Neural cell (in vitro differentiated cells): ENCODE data around the gene MRNIP. TPM values are rescaled to one million over a fixed set of nuclear protein-coding genes. Genes with fewer than 3 reads are reported as not detected.
A peak's percentile ranks its signal among the peaks of the same experiment; 100 is the strongest.
"Not testable (repeated sequence)": the region's sequence is repeated elsewhere in the genome, so short reads cannot be mapped to it uniquely, and the experiment has no call there.

Experiments used
- H2AFZ ChIP-seq: fragments of 200-600, 300-800 bp; sonication (generic), shearing (Covaris generic); 2 replicates; pipeline ENCODE4 v1.6.0; 2014; ENCODE audit warnings: low read depth, mild to moderate bottlenecking, antibody characterized with exemption, low read length, moderate library complexity
- H3F3A ChIP-seq: fragments of 200-600 bp; shearing (Covaris generic); 2 replicates; pipeline ENCODE4 v1.6.1; 2016; ENCODE audit warnings: mild to moderate bottlenecking, moderate library complexity, mixed read lengths, antibody characterized with exemption, low read length; ENCODE audit not compliant: insufficient read depth, poor library complexity, severe bottlenecking
- H3K27ac ChIP-seq: fragments of 200-600, 300-800 bp; sonication (generic), shearing (Covaris generic); 2 replicates; pipeline ENCODE4 v1.5.1; 2014; ENCODE audit warnings: mild to moderate bottlenecking, low read length, moderate library complexity
- H3K27me3 ChIP-seq: fragments of 300-800, 200-600 bp; sonication (generic), shearing (Covaris generic); 2 replicates; pipeline ENCODE4 v1.6.0; 2014; ENCODE audit warnings: mild to moderate bottlenecking, low read depth, low read length, moderate library complexity; ENCODE audit not compliant: insufficient read depth
- H3K36me3 ChIP-seq: fragments of 300-800, 200-600 bp; sonication (generic), shearing (Covaris generic); 2 replicates; pipeline ENCODE4 v1.5.1; 2014; ENCODE audit warnings: mild to moderate bottlenecking, antibody characterized with exemption, low read length, moderate library complexity; ENCODE audit not compliant: insufficient read depth
- H3K4me2 ChIP-seq: fragments of 300-800, 200-600 bp; sonication (generic), shearing (Covaris generic); 2 replicates; pipeline ENCODE4 v1.6.0; 2014; ENCODE audit warnings: mild to moderate bottlenecking, low read length
- H3K4me3 ChIP-seq: fragments of 300-800, 200-600 bp; sonication (generic), shearing (Covaris generic); 2 replicates; pipeline ENCODE4 v1.5.1; 2014; ENCODE audit warnings: mild to moderate bottlenecking, low read length, moderate library complexity
- H3K79me2 ChIP-seq: fragments of 200-600 bp; shearing (Covaris generic); replicated peaks from 2 replicates; pipeline ENCODE4 v1.6.0; 2014; ENCODE audit warnings: mild to moderate bottlenecking, low read length, moderate library complexity; ENCODE audit not compliant: insufficient read depth
- H3K9ac ChIP-seq: fragments of 300-800, 200-600 bp; sonication (generic), shearing (Covaris generic); 2 replicates; pipeline ENCODE4 v1.6.1; 2016; ENCODE audit warnings: mild to moderate bottlenecking, low read length, mixed read lengths
- H3K9me2 ChIP-seq: fragments of 200-600 bp; shearing (Covaris generic); 2 replicates; pipeline ENCODE4 v1.6.1; 2016; ENCODE audit warnings: mild to moderate bottlenecking, low read length, mixed read lengths; ENCODE audit not compliant: insufficient read depth
- H3K9me3 ChIP-seq: fragments of 200-600, 300-800 bp; sonication (generic), shearing (Covaris generic); 2 replicates; pipeline ENCODE4 v1.6.1; 2016; ENCODE audit warnings: mild to moderate bottlenecking, mixed run types, low read length, moderate library complexity, mixed read lengths
- H4K20me1 ChIP-seq: fragments of 200-600 bp; shearing (Covaris generic); 2 replicates; pipeline ENCODE4 v1.6.1; 2016; ENCODE audit warnings: mild to moderate bottlenecking, mixed run types; ENCODE audit not compliant: insufficient read depth
- CTCF ChIP-seq: fragments of 450-650 bp; IDR thresholded peaks from 2 replicates; pipeline ENCODE4 v1.5.1; 2014; ENCODE audit warnings: antibody characterized with exemption, mild to moderate bottlenecking, moderate library complexity; ENCODE audit not compliant: poor library complexity, severe bottlenecking
- EP300 ChIP-seq: fragments of 450-650 bp; conservative IDR thresholded peaks from 2 replicates; pipeline ENCODE4 v1.6.1; 2014; ENCODE audit warnings: antibody characterized with exemption, mild to moderate bottlenecking, moderate library complexity; ENCODE audit not compliant: poor library complexity, severe bottlenecking
- EZH2 ChIP-seq: fragments of 200-600, 300-800 bp; shearing (Covaris generic), sonication (generic); IDR thresholded peaks from 2 replicates; pipeline ENCODE4 v1.6.1; 2014; ENCODE audit warnings: antibody characterized with exemption, low read length, borderline replicate concordance, mild to moderate bottlenecking; ENCODE audit not compliant: insufficient read depth, poor library complexity, severe bottlenecking
- MXI1 ChIP-seq: fragments of 450-650 bp; conservative IDR thresholded peaks from 2 replicates; pipeline ENCODE4 v1.6.1; 2014; ENCODE audit warnings: antibody characterized with exemption, mild to moderate bottlenecking; ENCODE audit not compliant: poor library complexity, severe bottlenecking
- POLR2AphosphoS5 ChIP-seq: IDR thresholded peaks from 2 replicates; pipeline ENCODE4 v1.6.1; 2012
- RAD21 ChIP-seq: fragments of 450-650 bp; conservative IDR thresholded peaks from 2 replicates; pipeline ENCODE4 v1.6.1; 2014; ENCODE audit warnings: antibody characterized with exemption, mild to moderate bottlenecking, moderate library complexity
- REST ChIP-seq: IDR thresholded peaks from 2 replicates; pipeline ENCODE4 v1.6.1; 2012; ENCODE audit warnings: borderline replicate concordance
- TAF1 ChIP-seq: IDR thresholded peaks from 2 replicates; pipeline ENCODE4 v1.6.1; 2012; ENCODE audit warnings: low read depth
- polyA plus RNA-seq: library from polyadenylated mRNA; depleted of rRNA; stranded (reverse); fragments of >200 nt; gene quantifications from 2 replicates; pipeline ENCODE4 v1.2.3, GENCODE V29; 2014

Gene MRNIP
- polyA plus RNA-seq, 1 donor from 2014 or later, result 121 TPM

DNA sequence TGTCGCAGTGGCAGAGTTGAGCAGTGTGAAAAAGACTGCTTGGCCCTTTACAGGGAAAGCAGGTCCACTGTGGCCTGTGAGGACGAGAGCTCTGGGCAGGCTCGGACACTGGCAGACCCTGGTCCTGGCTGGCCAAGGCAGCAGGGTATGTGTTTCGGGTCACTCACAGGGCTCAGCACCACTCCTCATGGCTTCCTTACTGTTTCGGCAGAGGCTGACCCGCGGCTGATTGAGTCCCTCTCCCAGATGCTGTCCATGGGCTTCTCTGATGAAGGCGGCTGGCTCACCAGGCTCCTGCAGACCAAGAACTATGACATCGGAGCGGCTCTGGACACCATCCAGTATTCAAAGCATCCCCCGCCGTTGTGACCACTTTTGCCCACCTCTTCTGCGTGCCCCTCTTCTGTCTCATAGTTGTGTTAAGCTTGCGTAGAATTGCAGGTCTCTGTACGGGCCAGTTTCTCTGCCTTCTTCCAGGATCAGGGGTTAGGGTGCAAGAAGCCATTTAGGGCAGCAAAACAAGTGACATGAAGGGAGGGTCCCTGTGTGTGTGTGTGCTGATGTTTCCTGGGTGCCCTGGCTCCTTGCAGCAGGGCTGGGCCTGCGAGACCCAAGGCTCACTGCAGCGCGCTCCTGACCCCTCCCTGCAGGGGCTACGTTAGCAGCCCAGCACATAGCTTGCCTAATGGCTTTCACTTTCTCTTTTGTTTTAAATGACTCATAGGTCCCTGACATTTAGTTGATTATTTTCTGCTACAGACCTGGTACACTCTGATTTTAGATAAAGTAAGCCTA is 22.2 kb downstream of the MRNIP start:
- H3K4me2 ChIP-seq, result no peak overlapping the region

GRCh38 chr5:179834871-179835270 is 23.7 kb downstream of the MRNIP start:
- H4K20me1 ChIP-seq, result not testable (repeated sequence)

More for the DNA sequence above, 22.2 kb downstream of the MRNIP start:
- Histone ChIP-seq H3F3A (no peaks in the 10 kb centered on the region), H3K9ac (no peak overlapping the region), H3K27ac (no peak overlapping the region), H3K9me3 (no peaks in the 10 kb centered on the region), H3K27me3 (no peaks in the 10 kb centered on the region), H2AFZ (no peak overlapping the region), H3K4me3 (no peak overlapping the region), H3K36me3 (peaks cover 4% of the 10 kb centered on the region), H3K9me2 (no peaks in the 10 kb centered on the region), H3K79me2 (no peaks in the 10 kb centered on the region), H4K20me1 (no peaks in the 10 kb centered on the region)
- TF ChIP-seq RAD21 (no peak), POLR2AphosphoS5 (peak; percentile 37), EP300 (no peak)

DNA sequence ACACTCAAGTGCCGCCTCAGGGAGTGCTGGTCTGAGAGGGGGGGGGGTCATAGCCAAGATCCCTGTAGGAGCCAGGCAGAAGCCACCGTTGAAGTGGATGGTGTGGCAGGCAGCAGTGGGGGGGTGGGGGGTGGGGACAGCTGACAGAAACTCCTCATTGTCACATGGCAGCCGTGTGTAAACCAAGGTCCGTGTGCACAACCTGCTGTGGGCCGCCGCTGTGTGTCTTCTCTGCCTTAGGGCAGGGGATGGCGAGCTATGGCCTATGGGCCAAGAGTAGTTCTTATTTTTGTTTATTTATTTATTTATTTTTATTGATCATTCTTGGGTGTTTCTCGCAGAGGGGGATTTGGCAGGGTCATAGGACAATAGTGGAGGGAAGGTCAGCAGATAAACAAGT is 24.5 kb downstream of the MRNIP start:
- no peaks in the 10 kb centered on the region for H3K9me2 ChIP-seq
- H3F3A ChIP-seq, result no peaks in the 10 kb centered on the region
- no peak for TF ChIP-seq CTCF
- no peak for TF ChIP-seq POLR2AphosphoS5
- TF ChIP-seq EP300, result no peak
- no peak for TF ChIP-seq MXI1
- no peak for TF ChIP-seq REST
- TF ChIP-seq TAF1, result no peak
- no peak for TF ChIP-seq EZH2
- no peak overlapping the region for H3K27ac ChIP-seq
- H3K9me3 ChIP-seq, result no peaks in the 10 kb centered on the region
- H3K4me2 ChIP-seq, result no peak overlapping the region
- no peaks in the 10 kb centered on the region for H3K79me2 ChIP-seq
- no peak overlapping the region for H3K9ac ChIP-seq
- H2AFZ ChIP-seq, result no peak overlapping the region
- no peak overlapping the region for H3K4me3 ChIP-seq
- H3K36me3 ChIP-seq, result peaks cover 10% of the 10 kb centered on the region
- H4K20me1 ChIP-seq, result no peaks in the 10 kb centered on the region
- no peaks in the 10 kb centered on the region for H3K27me3 ChIP-seq

More at GRCh38 chr5:179834871-179835270, 23.7 kb downstream of the MRNIP start:
- not testable (repeated sequence) for H3K9me3 ChIP-seq, H2AFZ ChIP-seq, H3K27ac ChIP-seq, H3K79me2 ChIP-seq, H3K4me2 ChIP-seq, H3F3A ChIP-seq, H3K9me2 ChIP-seq, H3K36me3 ChIP-seq, H3K27me3 ChIP-seq, H3K4me3 ChIP-seq, H3K9ac ChIP-seq
